NB4 (cell line): ENCODE measurements around the gene CFD.

ENCODE experiments used
- MYC ChIP-seq: IDR thresholded peaks from 2 replicates; pipeline ENCODE4 v1.6.1; 2011; ENCODE audit warnings: low read depth, low read length
- POLR2A ChIP-seq: IDR thresholded peaks from 2 replicates; pipeline ENCODE4 v1.6.1; 2011; ENCODE audit warnings: mild to moderate bottlenecking; ENCODE audit not compliant: insufficient read length; ENCODE audit errors: extremely low read depth
- TF ChIP-seq, protein P1 (sequence below): IDR thresholded peaks from one replicate; pipeline ENCODE4 v1.5.1; 2012; ENCODE audit warnings: low read depth, low read length
- TF ChIP-seq, protein P2 (sequence below): IDR thresholded peaks from 2 replicates; pipeline ENCODE4 v1.6.1; 2011; ENCODE audit warnings: low read depth, low read length

DNA sequence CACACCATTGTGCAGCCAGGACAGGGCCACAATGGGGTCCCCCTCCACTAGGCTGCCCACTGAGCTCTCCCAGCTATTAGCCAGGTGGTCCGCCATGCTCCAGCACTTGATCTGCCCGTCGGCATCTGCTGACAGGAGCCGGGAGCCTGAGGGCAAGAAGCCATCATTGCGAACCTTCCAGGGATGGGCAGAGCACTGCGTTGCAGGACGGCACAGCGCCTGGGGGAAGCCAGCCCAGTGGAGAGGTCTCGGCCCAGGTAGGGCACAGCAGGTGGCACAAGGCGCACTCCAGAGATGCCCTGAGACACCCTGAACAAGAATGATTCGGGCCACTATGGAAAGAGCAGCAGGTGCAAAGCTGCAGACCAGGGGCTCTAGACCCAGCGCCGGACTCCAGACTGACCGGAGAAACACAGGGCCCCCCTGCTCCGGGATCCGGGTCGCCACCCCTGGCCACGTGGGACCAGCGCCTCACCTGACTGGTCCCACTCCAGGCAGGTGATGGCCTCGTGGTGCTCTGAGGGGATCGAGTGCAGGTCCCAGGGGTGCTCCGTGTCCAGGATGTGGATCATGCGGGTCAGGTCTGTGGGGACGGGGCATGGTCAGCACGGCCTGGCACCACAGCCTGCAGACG, 30.3 kb downstream of the CFD start:
- TF ChIP-seq, protein P1, sequence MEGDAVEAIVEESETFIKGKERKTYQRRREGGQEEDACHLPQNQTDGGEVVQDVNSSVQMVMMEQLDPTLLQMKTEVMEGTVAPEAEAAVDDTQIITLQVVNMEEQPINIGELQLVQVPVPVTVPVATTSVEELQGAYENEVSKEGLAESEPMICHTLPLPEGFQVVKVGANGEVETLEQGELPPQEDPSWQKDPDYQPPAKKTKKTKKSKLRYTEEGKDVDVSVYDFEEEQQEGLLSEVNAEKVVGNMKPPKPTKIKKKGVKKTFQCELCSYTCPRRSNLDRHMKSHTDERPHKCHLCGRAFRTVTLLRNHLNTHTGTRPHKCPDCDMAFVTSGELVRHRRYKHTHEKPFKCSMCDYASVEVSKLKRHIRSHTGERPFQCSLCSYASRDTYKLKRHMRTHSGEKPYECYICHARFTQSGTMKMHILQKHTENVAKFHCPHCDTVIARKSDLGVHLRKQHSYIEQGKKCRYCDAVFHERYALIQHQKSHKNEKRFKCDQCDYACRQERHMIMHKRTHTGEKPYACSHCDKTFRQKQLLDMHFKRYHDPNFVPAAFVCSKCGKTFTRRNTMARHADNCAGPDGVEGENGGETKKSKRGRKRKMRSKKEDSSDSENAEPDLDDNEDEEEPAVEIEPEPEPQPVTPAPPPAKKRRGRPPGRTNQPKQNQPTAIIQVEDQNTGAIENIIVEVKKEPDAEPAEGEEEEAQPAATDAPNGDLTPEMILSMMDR: no peak
- TF ChIP-seq POLR2A (no peak), MYC (no peak)
- TF ChIP-seq, protein P2, sequence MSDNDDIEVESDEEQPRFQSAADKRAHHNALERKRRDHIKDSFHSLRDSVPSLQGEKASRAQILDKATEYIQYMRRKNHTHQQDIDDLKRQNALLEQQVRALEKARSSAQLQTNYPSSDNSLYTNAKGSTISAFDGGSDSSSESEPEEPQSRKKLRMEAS: no peak
